Fibroblast of skin of left quadriceps (primary cell): ENCODE results near the gene SLC35G2.
"Not testable (repeated sequence)": the region's sequence is repeated elsewhere in the genome, so short reads cannot be mapped to it uniquely, and the experiment has no call there.

ENCODE experiments used
- DNase-seq, 2 experiments: peaks; one replicate each; pipeline ENCODE4 v3.0.0-alpha.2; 2013; ENCODE audit warnings: low read depth in 2 of 2

SLC35G2 gene

GRCh38 chr3:136818769-136819391 is at the start of gene SLC35G2:
TSS of gene SLC35G2 (plus strand) at chr3:136819126. CDS start at chr3:136854461, 35,335 bp downstream.
- peak in 1 of 2 experiments; percentile 36 for DNase-seq

DNA sequence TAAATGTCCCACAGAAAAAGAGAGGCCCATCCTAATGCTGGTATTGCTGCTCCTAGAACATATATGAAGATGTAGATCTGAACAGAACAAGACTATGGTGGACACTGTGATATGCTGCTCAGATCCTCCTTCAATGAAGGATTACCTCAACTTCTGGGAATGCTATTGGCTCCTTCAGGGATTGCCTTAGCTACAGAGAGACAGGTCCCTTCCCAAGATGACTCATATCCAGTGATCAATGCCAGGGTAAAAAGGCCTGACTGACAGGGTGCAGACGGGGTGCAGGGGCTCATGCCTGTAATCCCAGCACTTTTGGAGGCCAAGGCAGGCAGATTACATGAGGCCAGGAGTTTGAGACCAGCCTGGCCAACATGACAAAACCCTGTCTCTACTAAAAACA is 46.2 kb upstream of the SLC35G2 start:
- no peak for DNase-seq

DNA sequence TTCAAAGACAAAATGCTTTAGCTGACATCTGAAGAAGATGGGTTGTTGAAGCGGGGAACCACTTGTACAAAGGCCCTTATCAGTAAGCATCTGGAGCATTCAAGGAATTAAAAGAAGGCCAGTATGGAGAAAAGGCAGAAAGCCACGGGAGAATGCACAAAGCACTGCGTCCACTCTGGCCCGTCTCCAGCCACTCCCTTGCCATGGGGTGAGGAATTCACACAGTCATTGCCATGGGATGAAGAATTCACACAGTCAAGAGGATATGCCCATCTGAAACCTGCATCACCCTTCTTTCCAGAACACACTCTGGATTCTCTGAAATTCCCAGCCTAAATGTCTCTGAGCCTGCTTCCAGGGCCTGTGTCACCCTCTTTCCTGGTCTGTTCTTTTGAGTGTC is 40.1 kb upstream of the SLC35G2 start:
- no peak for DNase-seq

- no peak for DNase-seq
Observed at GRCh38 chr3:136780741-136781140, 38.2 kb upstream of the SLC35G2 start.

GRCh38 chr3:136783708-136784191 is 35.2 kb upstream of the SLC35G2 start:
- DNase-seq, result no peak

GRCh38 chr3:136787349-136787748 is 31.6 kb upstream of the SLC35G2 start:
- no peak for DNase-seq

- DNase-seq, result no peak
Observed at GRCh38 chr3:136788154-136788553, 30.8 kb upstream of the SLC35G2 start.

DNA sequence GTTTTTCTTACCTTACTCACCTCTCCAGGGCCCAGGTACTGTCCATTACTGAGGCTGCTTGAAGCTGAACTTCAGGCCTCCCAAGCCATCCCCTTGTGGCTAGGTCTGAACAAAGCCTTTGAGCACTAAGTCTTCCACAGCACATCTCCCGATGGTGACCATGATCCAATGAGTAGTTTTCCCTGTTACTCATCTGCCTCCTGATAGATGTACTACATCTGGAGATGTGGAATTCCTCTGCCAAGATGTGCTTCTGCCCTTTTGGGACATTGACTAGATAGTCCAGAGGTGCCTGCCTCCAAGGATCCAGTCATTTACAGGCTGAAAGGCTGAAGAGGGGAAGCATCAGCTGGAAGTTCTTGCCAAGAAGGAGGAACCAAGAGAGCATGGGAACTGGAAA is 28.9 kb upstream of the SLC35G2 start:
- DNase-seq, result no peak

DNA sequence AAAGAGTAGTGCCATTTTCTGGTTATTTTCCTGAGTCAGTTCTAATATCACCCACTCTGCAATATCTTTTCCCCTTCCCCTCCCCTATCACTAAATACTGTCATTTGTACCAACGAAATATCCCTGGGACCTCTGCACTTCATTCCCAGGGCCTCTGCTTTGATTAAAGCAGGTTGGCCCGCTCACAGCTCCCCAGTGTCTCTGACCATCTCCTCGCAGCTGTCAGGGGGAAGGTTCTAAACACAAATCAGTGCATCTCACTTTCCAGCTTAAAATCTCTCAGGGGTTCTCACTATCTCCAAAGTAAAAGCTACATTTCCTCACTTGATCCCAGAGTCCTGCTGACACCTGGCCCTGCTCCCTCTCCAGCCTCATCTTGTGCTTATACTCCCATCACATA is 28.1 kb upstream of the SLC35G2 start:
- no peak for DNase-seq

GRCh38 chr3:136792556-136793330 is 26.2 kb upstream of the SLC35G2 start:
- DNase-seq, result no peak

DNA sequence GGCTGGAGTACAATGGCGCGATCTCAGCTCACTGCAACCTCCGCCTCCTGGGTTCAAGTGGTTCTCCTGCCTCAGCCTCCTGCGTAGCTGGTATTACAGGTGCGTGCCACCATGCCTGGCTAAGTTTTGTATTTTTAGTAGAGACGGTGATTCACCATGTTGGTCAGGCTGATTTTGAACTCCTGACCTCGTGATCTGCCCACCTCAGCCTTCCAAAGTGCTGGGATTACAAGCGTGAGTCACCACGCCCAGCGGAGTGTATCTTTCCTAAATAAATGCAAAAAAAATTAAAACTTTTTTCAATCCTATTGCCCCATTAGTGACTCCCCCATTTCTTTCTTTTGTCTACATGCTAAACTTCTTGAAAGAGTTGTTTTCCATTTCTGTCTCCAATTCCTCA is 17.8 kb upstream of the SLC35G2 start:
- not testable (repeated sequence) for DNase-seq

GRCh38 chr3:136802481-136802996 is 16.4 kb upstream of the SLC35G2 start:
- no peak for DNase-seq

- no peak for DNase-seq
Observed at GRCh38 chr3:136804141-136804540, 14.8 kb upstream of the SLC35G2 start.

GRCh38 chr3:136804813-136805212 is 14.1 kb upstream of the SLC35G2 start:
- no peak for DNase-seq

GRCh38 chr3:136805795-136806194 is 13.1 kb upstream of the SLC35G2 start:
- DNase-seq, result no peak

- DNase-seq, result no peak
Observed at GRCh38 chr3:136811701-136812100, 7.2 kb upstream of the SLC35G2 start.

GRCh38 chr3:136817448-136817847 is 1.5 kb upstream of the SLC35G2 start:
- no peak for DNase-seq

GRCh38 chr3:136818191-136818768 is 646 bp upstream of the SLC35G2 start:
- DNase-seq, result peak in 1 of 2 experiments; percentile 30

- peak; percentile 46 to 49 for DNase-seq
Observed at GRCh38 chr3:136819392-136819730, 435 bp downstream of the SLC35G2 start.

DNA sequence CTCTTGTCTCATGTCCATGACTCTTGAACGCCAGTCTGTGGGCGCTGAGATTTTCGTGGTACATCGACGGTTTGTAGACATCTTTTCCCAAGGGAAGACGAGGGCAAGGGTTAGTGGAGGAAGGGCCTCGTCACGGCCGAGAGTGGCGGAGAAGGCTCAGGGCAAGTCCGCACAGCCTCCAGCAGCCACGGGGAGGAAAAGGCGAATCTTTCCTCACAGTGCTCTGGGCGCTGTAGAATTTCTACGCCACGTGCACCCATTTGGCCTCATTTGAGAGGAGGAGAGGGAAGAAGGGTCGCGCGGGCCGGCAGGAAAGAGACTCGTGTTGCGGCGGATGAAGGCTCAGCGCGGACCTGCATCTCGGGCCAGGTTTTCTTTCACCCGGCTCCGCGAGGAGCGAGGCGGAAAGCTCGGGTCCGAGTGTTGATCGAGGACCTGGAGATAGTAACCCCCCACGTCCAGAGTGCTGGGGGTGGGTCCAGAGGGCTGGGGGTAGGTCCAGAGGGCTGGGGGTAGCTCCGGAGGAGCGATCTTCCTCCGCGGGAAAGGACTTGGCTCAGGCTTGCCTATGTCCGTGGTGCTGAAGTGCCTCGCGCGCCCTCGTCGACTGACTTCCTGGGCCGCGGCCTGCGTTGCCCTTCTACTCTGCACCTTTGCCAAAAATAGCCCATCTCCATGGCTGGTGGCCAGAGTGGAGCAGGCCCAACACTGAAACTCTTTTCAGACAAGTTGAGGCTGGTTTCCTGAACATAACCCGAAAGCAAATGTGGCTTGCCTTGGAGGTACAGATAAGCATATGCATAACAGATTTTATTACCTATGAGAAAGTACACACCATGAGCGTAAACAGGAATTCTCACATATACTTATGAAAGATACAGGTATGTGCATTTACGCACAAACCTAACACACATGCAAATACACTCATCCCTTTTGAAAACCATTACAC is 1.1 kb downstream of the SLC35G2 start:
- DNase-seq, result no peak

GRCh38 chr3:136831461-136831860 is 12.5 kb downstream of the SLC35G2 start:
- DNase-seq, result no peak
